ENCODE data around the gene MID1.

Gene MID1

GRCh38 chrX:10660171-10660570 is 39.8 kb upstream of the MID1 start:
- ChIA-PET POLR2A (no interaction called here), CTCF (no interaction called here)
- no peaks in the 10 kb centered on the region for H3K4me1 ChIP-seq (ENCODE audit: control insufficient read depth, insufficient read depth, low read length)
- no peaks in the 10 kb centered on the region for H3K9me3 ChIP-seq (ENCODE audit: control insufficient read depth, insufficient read depth, low read depth, low read length)
- no peak overlapping the region for H3K27ac ChIP-seq (ENCODE audit: extremely low read depth, low read depth, low read length)
- no peak for TF ChIP-seq KLF9 (tag by site-specific recombination; IDR thresholded peaks at IDR 0.05; ENCODE audit: low read depth)
- TF ChIP-seq ZNF521 (tag by site-specific recombination; IDR thresholded peaks at IDR 0.05), result no peak
- no peak for TF ChIP-seq ZFP41 (tag by site-specific recombination; IDR thresholded peaks at IDR 0.05; ENCODE audit: borderline replicate concordance)
- no peak for TF ChIP-seq ZBTB11 (tag by site-specific recombination; conservative IDR thresholded peaks at IDR 0.05; ENCODE audit: low read depth)
- TF ChIP-seq, protein P1, sequence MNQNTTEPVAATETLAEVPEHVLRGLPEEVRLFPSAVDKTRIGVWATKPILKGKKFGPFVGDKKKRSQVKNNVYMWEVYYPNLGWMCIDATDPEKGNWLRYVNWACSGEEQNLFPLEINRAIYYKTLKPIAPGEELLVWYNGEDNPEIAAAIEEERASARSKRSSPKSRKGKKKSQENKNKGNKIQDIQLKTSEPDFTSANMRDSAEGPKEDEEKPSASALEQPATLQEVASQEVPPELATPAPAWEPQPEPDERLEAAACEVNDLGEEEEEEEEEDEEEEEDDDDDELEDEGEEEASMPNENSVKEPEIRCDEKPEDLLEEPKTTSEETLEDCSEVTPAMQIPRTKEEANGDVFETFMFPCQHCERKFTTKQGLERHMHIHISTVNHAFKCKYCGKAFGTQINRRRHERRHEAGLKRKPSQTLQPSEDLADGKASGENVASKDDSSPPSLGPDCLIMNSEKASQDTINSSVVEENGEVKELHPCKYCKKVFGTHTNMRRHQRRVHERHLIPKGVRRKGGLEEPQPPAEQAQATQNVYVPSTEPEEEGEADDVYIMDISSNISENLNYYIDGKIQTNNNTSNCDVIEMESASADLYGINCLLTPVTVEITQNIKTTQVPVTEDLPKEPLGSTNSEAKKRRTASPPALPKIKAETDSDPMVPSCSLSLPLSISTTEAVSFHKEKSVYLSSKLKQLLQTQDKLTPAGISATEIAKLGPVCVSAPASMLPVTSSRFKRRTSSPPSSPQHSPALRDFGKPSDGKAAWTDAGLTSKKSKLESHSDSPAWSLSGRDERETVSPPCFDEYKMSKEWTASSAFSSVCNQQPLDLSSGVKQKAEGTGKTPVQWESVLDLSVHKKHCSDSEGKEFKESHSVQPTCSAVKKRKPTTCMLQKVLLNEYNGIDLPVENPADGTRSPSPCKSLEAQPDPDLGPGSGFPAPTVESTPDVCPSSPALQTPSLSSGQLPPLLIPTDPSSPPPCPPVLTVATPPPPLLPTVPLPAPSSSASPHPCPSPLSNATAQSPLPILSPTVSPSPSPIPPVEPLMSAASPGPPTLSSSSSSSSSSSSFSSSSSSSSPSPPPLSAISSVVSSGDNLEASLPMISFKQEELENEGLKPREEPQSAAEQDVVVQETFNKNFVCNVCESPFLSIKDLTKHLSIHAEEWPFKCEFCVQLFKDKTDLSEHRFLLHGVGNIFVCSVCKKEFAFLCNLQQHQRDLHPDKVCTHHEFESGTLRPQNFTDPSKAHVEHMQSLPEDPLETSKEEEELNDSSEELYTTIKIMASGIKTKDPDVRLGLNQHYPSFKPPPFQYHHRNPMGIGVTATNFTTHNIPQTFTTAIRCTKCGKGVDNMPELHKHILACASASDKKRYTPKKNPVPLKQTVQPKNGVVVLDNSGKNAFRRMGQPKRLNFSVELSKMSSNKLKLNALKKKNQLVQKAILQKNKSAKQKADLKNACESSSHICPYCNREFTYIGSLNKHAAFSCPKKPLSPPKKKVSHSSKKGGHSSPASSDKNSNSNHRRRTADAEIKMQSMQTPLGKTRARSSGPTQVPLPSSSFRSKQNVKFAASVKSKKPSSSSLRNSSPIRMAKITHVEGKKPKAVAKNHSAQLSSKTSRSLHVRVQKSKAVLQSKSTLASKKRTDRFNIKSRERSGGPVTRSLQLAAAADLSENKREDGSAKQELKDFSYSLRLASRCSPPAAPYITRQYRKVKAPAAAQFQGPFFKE (tag by site-specific recombination; IDR thresholded peaks at IDR 0.05; ENCODE audit: borderline replicate concordance), result no peak
- no peak for TF ChIP-seq SALL2 (tag by site-specific recombination; IDR thresholded peaks at IDR 0.05; ENCODE audit: borderline replicate concordance)
- TF ChIP-seq ZNF426 (tag by site-specific recombination; IDR thresholded peaks at IDR 0.05), result no peak
- no peak for TF ChIP-seq WT1 (tag by site-specific recombination; IDR thresholded peaks at IDR 0.05)
- TF ChIP-seq ZNF174 (tag by site-specific recombination; IDR thresholded peaks at IDR 0.05), result no peak
- TF ChIP-seq, protein P2, sequence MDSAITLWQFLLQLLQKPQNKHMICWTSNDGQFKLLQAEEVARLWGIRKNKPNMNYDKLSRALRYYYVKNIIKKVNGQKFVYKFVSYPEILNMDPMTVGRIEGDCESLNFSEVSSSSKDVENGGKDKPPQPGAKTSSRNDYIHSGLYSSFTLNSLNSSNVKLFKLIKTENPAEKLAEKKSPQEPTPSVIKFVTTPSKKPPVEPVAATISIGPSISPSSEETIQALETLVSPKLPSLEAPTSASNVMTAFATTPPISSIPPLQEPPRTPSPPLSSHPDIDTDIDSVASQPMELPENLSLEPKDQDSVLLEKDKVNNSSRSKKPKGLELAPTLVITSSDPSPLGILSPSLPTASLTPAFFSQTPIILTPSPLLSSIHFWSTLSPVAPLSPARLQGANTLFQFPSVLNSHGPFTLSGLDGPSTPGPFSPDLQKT (IDR thresholded peaks at IDR 0.05; ENCODE audit: borderline replicate concordance, low read depth, low read length), result no peak
- no peak for TF ChIP-seq INSM2 (tag by site-specific recombination; IDR thresholded peaks at IDR 0.05)
- TF ChIP-seq GLI4 (tag by site-specific recombination; IDR thresholded peaks at IDR 0.05), result no peak
- no peak for TF ChIP-seq ZNF692 (tag by site-specific recombination; IDR thresholded peaks at IDR 0.05)
- TF ChIP-seq ZNF623 (tag by site-specific recombination; IDR thresholded peaks at IDR 0.05), result no peak
- TF ChIP-seq KLF16 (tag by site-specific recombination; IDR thresholded peaks at IDR 0.05), result no peak
- TF ChIP-seq HOXC10 (CRISPR knock-in tag; IDR thresholded peaks at IDR 0.05), result no peak
- no peak for TF ChIP-seq GLIS2 (tag by site-specific recombination; IDR thresholded peaks at IDR 0.05)
- TF ChIP-seq, protein P3, sequence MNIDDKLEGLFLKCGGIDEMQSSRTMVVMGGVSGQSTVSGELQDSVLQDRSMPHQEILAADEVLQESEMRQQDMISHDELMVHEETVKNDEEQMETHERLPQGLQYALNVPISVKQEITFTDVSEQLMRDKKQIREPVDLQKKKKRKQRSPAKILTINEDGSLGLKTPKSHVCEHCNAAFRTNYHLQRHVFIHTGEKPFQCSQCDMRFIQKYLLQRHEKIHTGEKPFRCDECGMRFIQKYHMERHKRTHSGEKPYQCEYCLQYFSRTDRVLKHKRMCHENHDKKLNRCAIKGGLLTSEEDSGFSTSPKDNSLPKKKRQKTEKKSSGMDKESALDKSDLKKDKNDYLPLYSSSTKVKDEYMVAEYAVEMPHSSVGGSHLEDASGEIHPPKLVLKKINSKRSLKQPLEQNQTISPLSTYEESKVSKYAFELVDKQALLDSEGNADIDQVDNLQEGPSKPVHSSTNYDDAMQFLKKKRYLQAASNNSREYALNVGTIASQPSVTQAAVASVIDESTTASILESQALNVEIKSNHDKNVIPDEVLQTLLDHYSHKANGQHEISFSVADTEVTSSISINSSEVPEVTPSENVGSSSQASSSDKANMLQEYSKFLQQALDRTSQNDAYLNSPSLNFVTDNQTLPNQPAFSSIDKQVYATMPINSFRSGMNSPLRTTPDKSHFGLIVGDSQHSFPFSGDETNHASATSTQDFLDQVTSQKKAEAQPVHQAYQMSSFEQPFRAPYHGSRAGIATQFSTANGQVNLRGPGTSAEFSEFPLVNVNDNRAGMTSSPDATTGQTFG (tag by site-specific recombination; IDR thresholded peaks at IDR 0.05; ENCODE audit: borderline replicate concordance), result no peak
- TF ChIP-seq ZNF768 (tag by site-specific recombination; IDR thresholded peaks at IDR 0.05), result no peak
- TF ChIP-seq ZNF223 (tag by site-specific recombination; IDR thresholded peaks at IDR 0.05), result no peak
- no peak overlapping the region for H3K4me3 ChIP-seq (ENCODE audit: low read depth, low read length)
- no peaks in the 10 kb centered on the region for H3K36me3 ChIP-seq (ENCODE audit: control insufficient read depth in 2 of 2, insufficient read depth in 1 of 2, low read length in 2 of 2)
